ENCODE measurements around the gene FAM169A. TPM values are rescaled to one million over a fixed set of nuclear protein-coding genes. Genes with fewer than 3 reads are reported as not detected.

The FAM169A gene
- total RNA-seq, 1 experiment from 2014 or later = 13.5 TPM

DNA sequence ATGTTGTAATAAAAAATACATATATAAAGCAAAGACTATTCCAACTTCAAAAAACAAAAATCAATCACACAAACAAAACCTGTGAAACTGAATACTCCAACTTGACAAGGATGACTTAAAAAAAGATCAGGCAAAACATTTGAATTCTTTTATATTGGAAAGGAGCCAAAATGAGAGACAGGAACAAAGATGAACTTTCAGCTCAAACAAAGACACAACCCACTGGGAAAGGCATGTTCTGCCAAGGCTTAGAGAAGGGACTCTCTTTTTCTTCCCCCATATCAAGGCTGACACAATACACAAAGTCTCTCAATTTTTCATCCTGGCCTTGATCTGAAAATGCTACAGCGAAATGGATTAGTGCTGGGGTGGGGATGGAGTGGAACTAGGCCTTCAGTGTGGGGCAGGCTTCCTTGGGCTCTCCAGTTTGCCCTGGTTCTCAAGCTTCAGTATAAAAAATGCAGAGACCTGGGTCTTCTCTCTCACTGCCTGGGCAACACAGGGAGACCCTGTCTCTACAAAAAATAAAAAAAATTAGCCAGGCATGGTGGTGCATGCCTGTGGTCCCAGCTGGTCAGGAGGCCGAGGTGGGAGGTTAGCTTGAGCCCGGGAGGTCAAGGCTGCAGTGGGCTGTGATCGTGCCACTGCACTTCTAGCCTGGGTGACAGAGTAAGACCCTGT lies 11.6 kb upstream of the FAM169A start:
- H3K27ac Mint-ChIP-seq (ENCODE audit: low read depth, unreplicated experiment) = no peak overlapping the region

GRCh38 chr5:74875994-74876791 lies 10.0 kb upstream of the FAM169A start:
- TF ChIP-seq, protein P1, sequence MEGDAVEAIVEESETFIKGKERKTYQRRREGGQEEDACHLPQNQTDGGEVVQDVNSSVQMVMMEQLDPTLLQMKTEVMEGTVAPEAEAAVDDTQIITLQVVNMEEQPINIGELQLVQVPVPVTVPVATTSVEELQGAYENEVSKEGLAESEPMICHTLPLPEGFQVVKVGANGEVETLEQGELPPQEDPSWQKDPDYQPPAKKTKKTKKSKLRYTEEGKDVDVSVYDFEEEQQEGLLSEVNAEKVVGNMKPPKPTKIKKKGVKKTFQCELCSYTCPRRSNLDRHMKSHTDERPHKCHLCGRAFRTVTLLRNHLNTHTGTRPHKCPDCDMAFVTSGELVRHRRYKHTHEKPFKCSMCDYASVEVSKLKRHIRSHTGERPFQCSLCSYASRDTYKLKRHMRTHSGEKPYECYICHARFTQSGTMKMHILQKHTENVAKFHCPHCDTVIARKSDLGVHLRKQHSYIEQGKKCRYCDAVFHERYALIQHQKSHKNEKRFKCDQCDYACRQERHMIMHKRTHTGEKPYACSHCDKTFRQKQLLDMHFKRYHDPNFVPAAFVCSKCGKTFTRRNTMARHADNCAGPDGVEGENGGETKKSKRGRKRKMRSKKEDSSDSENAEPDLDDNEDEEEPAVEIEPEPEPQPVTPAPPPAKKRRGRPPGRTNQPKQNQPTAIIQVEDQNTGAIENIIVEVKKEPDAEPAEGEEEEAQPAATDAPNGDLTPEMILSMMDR (IDR thresholded peaks at IDR 0.05; ENCODE audit: unreplicated experiment) = no peak
- DNase-seq (ENCODE audit: unreplicated experiment) = no peak
- CTCF ChIA-PET = no interaction called here
- POLR2A ChIA-PET = no interaction called here
- H3K4me1 Mint-ChIP-seq (ENCODE audit: insufficient read depth, unreplicated experiment) = no peaks in the 10 kb centered on the region
- H3K4me3 Mint-ChIP-seq (ENCODE audit: unreplicated experiment) = no peak overlapping the region
- H3K27ac Mint-ChIP-seq (ENCODE audit: low read depth, unreplicated experiment) = no peak overlapping the region
- intact Hi-C loops (cut with micrococcal nuclease) = no loop called here
- H3K27me3 Mint-ChIP-seq (ENCODE audit: insufficient read depth, unreplicated experiment) = no peaks in the 10 kb centered on the region
- BruUV-seq (replicated peaks) = no TSS peak
- H3K9me3 Mint-ChIP-seq (ENCODE audit: unreplicated experiment) = no peaks in the 10 kb centered on the region
- no peaks in the 10 kb centered on the region for H3K36me3 Mint-ChIP-seq (ENCODE audit: insufficient read depth, unreplicated experiment)

More for the DNA sequence above, 11.6 kb upstream of the FAM169A start:
- no peaks in the 10 kb centered on the region for H3K36me3 Mint-ChIP-seq (ENCODE audit: insufficient read depth, unreplicated experiment)
- BruUV-seq (replicated peaks) = no TSS peak
- TF ChIP-seq, protein P1 (IDR thresholded peaks at IDR 0.05; ENCODE audit: unreplicated experiment) = no peak
- POLR2A ChIA-PET = interaction anchor here (0.6 to 0.7 kb wide), 2 partner anchors 234 to 1702 kb away, joined by 3 read pairs; no protein-coding TSS in a partner anchor
- CTCF ChIA-PET = interaction anchor here (0.6 to 1.6 kb wide), 2 partner anchors 9 to 42 kb away, joined by 3 to 4 read pairs; no protein-coding TSS in a partner anchor
- intact Hi-C loops (cut with micrococcal nuclease) = no loop called here
- no peak overlapping the region for H3K4me3 Mint-ChIP-seq (ENCODE audit: unreplicated experiment)
- H3K9me3 Mint-ChIP-seq (ENCODE audit: unreplicated experiment) = no peaks in the 10 kb centered on the region
- DNase-seq (ENCODE audit: unreplicated experiment) = no peak
- H3K4me1 Mint-ChIP-seq (ENCODE audit: insufficient read depth, unreplicated experiment) = no peaks in the 10 kb centered on the region
- H3K27me3 Mint-ChIP-seq (ENCODE audit: insufficient read depth, unreplicated experiment) = no peaks in the 10 kb centered on the region

DNA sequence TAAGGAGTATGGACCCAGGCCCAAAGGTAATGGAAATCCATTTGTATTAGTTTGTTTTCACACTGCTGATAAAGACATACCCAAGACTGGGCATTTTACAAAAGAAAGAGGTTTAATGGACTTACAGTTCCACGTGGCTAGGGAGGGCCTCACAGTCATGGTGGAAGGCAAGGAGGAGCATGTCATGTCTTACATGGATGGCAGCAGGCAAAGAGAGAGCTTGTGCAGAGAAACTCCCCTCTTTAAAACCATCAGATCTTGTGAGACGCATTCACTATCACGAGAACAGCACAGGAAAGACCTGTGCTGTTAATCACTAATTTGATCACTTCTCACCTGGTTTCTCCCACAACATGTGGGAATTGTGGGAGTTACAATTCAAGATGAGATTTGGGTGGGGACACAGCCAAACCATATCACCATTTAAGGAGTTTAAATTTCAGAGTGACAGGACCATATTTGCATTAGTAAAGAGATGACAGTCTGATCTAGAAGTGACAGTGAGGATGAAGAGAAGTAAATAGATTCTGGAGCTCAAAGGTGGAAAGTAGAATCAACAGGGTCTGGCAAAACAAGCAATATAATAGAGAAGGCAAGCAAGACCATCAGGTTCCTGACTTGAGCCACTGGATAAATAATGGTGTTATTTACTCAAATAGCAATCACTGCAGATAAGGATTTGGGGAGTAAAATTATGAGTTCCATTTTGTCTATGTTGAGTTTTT lies 7.5 kb upstream of the FAM169A start:
- POLR2A ChIA-PET = no interaction called here
- Mint-ChIP-seq H3K36me3 (ENCODE audit: insufficient read depth, unreplicated experiment) (no peaks in the 10 kb centered on the region), H3K4me1 (ENCODE audit: insufficient read depth, unreplicated experiment) (peaks cover 7% of the 10 kb centered on the region), H3K9me3 (ENCODE audit: unreplicated experiment) (no peaks in the 10 kb centered on the region), H3K27ac (ENCODE audit: low read depth, unreplicated experiment) (no peak overlapping the region), H3K4me3 (ENCODE audit: unreplicated experiment) (no peak overlapping the region), H3K27me3 (ENCODE audit: insufficient read depth, unreplicated experiment) (no peaks in the 10 kb centered on the region)
- no TSS peak for BruUV-seq (replicated peaks)
- CTCF ChIA-PET = no interaction called here
- intact Hi-C loops (cut with micrococcal nuclease) = no loop called here
- no peak for DNase-seq (ENCODE audit: unreplicated experiment)
- TF ChIP-seq, protein P1 (IDR thresholded peaks at IDR 0.05; ENCODE audit: unreplicated experiment) = no peak
